ENCODE measurements around the gene KCNH1. TPM values are rescaled to one million over a fixed set of nuclear protein-coding genes. Genes with fewer than 3 reads are reported as not detected.

The KCNH1 gene
- total and polyA plus RNA-seq, 2 of the 4 experiments (the other 2 are of a cell fraction): 0.27 to 0.54 TPM

- CTCF ChIA-PET: no interaction called here
- no peaks in the 10 kb centered on the region for H3K79me1 ChIP-seq (ENCODE audit: low read depth in 1 of 2, low read length in 2 of 2)
- H3K9me1 ChIP-seq (ENCODE audit: insufficient read depth, low read length): no peaks in the 10 kb centered on the region
- H4K91ac ChIP-seq (ENCODE audit: insufficient read depth, low read depth, low read length): no peak overlapping the region
- H2AK9ac ChIP-seq (replicated peaks; ENCODE audit: low read depth, low read length, poor library complexity): no peak overlapping the region
- no TSS peak for BruUV-seq (replicated peaks)
- WGBS, 2 experiments (ENCODE audit: extremely low coverage in 2 of 2, insufficient read length in 1 of 2): no CpG with 5 or more reads among the region's 5 CpGs
- H3K9me3 ChIP-seq (ENCODE audit: control insufficient read depth, insufficient read depth, low read length): no peaks in the 10 kb centered on the region
- H3K27ac ChIP-seq (ENCODE audit: insufficient read depth, low read length): no peak overlapping the region
- peaks cover 4% of the 10 kb centered on the region; the same call in 1 of the 2 replicates for H3K4me1 ChIP-seq (ENCODE audit: control insufficient read depth, insufficient read depth, low read length)
- no peak overlapping the region for H2AK5ac ChIP-seq (ENCODE audit: low read depth, low read length)
- DNase-seq (no peak), ATAC-seq (ENCODE audit: low read depth) (no peak)
- no peak overlapping the region for H4K8ac ChIP-seq (ENCODE audit: low read depth in 2 of 2, low read length in 2 of 2)
- H3K9ac ChIP-seq (ENCODE audit: low read depth, low read length): no peak overlapping the region
- H3K36me3 ChIP-seq (ENCODE audit: control insufficient read depth, insufficient read depth, low read length): no peaks in the 10 kb centered on the region
- H3K27me3 ChIP-seq (ENCODE audit: control insufficient read depth, insufficient read depth, low read length): no peaks in the 10 kb centered on the region
- H3K14ac ChIP-seq (replicated peaks; ENCODE audit: low read depth, low read length): no peak overlapping the region
- H3K4me3 ChIP-seq (ENCODE audit: insufficient read depth, low read depth, low read length): no peak overlapping the region
- H3K4ac ChIP-seq (ENCODE audit: low read depth, low read length): no peak overlapping the region
- no peak overlapping the region for H2BK15ac ChIP-seq (ENCODE audit: low read depth, low read length)
- H3K56ac ChIP-seq (ENCODE audit: extremely low read depth, insufficient read depth, low read length): no peak overlapping the region
- in situ Hi-C loops (cut with MboI; ENCODE audit: low sequenced_read_pairs) (no loop called here), intact Hi-C loops (cut with micrococcal nuclease) (no loop called here), dilution Hi-C loops (cut with HindIII; ENCODE audit: low sequenced_read_pairs, unreplicated experiment) (no loop called here)
- no peaks in the 10 kb centered on the region for H4K20me1 ChIP-seq (ENCODE audit: insufficient read depth, low read length)
- no peak overlapping the region for H3K23ac ChIP-seq (ENCODE audit: low read depth, low read length)
- H2AFZ ChIP-seq (replicated peaks; ENCODE audit: low read length, poor library complexity): no peak overlapping the region
- no peak overlapping the region for H4K5ac ChIP-seq (ENCODE audit: low read depth, low read length)
- POLR2A ChIA-PET (ENCODE audit: unreplicated experiment): no interaction called here
- no peak overlapping the region for H3K18ac ChIP-seq (ENCODE audit: low read depth, low read length)
- no peak overlapping the region for H3K4me2 ChIP-seq (ENCODE audit: low read depth, low read length)
- H2BK5ac ChIP-seq (ENCODE audit: low read depth, low read length, poor library complexity, severe bottlenecking): no peak overlapping the region
- H2BK120ac ChIP-seq (ENCODE audit: low read depth, low read length): no peak overlapping the region
- H2BK20ac ChIP-seq (ENCODE audit: low read depth, low read length): no peak overlapping the region
- TF ChIP-seq SMC3 (IDR thresholded peaks at IDR 0.05; ENCODE audit: low read depth, low read length): no peak
- TF ChIP-seq RAD21 (IDR thresholded peaks at IDR 0.05; ENCODE audit: low read length): no peak
- TF ChIP-seq RFX5 (IDR thresholded peaks at IDR 0.05; ENCODE audit: low read depth, low read length): no peak
- TF ChIP-seq BHLHE40 (IDR thresholded peaks at IDR 0.05; ENCODE audit: low read depth, low read length): no peak
- TF ChIP-seq ELK1 (IDR thresholded peaks at IDR 0.05; ENCODE audit: borderline replicate concordance, low read depth, low read length): no peak
- no peak for TF ChIP-seq CEBPB (IDR thresholded peaks at IDR 0.05; ENCODE audit: low read depth, low read length)
- no peak for TF ChIP-seq CTCF (conservative IDR thresholded peaks at IDR 0.05; ENCODE audit: low read depth, low read length)
- no peak for TF ChIP-seq CHD1 (IDR thresholded peaks at IDR 0.05; ENCODE audit: low read depth, low read length)
- TF ChIP-seq NFE2L2 (IDR thresholded peaks at IDR 0.05; ENCODE audit: low read depth, low read length): no peak
- no peak for TF ChIP-seq FOS (IDR thresholded peaks at IDR 0.05; ENCODE audit: low read depth, low read length)
- TF ChIP-seq USF2 (IDR thresholded peaks at IDR 0.05; ENCODE audit: low read depth, low read length): no peak
- no peak for TF ChIP-seq POLR2A (IDR thresholded peaks at IDR 0.05; ENCODE audit: low read depth, low read length)
Measured at GRCh38 chr1:210641582-210641981, 492.4 kb downstream of the KCNH1 start.
